Kidney glomerular epithelial cell (primary cell): ENCODE measurements around the gene TMEM175.

ENCODE experiments used
- DNase-seq: peaks from one replicate; lab custom pipeline; 2025; lab: John Stamatoyannopoulos, UW

The TMEM175 gene

DNA sequence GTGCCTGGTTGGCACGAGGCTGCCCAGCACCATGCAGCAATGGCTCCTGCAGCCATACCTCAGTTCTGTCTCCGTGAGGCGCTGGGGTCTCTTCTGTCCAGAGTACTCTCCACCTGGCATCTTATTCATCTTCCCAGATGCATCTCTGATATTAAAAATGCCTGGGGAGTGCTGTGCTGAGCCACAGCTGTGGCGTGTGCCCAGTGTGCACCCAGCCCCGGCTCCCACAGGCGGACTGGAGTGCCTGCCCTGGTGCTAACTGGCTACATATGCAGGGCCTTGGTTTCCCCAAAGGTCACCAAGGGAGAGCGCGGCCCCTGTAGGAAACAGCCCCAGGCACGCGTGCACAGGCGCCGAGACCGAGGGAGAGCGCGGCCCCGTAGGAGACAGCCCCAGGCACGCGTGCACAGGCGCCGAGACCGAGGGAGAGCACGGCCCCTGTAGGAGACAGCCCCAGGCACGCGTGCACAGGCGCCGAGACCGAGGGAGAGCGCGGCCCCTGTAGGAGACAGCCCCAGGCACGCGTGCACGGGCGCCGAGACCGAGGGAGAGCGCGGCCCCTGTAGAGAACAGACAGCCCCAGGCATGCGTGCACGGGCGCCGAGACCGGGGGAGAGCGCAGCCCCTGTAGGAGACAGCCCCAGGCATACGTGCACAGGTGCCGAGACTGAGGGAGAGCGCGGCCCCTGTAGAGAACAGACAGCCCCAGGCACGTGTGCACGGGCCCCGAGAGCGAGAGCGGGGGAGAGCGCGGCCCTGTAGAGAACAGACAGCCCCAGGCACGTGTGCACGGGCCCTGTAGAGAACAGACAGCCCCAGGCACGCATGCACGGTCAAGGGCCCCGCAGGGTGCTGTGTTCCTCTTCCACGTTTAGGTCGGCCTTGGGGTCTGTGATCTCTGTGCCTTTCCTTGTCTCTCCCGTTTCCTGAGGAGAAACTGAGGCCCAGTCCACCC is 14.5 kb downstream of the TMEM175 start:
- no peak for DNase-seq

DNA sequence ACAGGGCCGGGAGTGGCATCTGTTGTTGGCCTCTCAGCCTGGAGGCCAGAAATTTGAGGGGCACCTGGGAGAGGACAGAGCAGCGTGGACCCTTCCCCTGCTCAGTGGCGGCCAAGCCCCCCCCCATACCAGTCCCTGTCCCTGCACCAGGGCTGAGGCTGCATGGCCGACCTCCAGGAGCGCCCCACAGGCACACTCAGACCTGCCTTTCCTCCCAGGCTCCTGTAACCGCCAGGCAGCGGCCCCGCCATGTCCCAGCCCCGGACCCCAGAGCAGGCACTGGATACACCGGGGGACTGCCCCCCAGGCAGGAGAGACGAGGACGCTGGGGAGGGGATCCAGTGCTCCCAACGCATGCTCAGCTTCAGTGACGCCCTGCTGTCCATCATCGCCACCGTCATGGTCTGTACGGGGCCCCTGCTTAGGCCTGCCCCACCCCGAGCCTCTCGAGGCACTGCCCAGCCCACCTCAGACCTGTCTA is 15.3 kb downstream of the TMEM175 start:
- no peak for DNase-seq

DNA sequence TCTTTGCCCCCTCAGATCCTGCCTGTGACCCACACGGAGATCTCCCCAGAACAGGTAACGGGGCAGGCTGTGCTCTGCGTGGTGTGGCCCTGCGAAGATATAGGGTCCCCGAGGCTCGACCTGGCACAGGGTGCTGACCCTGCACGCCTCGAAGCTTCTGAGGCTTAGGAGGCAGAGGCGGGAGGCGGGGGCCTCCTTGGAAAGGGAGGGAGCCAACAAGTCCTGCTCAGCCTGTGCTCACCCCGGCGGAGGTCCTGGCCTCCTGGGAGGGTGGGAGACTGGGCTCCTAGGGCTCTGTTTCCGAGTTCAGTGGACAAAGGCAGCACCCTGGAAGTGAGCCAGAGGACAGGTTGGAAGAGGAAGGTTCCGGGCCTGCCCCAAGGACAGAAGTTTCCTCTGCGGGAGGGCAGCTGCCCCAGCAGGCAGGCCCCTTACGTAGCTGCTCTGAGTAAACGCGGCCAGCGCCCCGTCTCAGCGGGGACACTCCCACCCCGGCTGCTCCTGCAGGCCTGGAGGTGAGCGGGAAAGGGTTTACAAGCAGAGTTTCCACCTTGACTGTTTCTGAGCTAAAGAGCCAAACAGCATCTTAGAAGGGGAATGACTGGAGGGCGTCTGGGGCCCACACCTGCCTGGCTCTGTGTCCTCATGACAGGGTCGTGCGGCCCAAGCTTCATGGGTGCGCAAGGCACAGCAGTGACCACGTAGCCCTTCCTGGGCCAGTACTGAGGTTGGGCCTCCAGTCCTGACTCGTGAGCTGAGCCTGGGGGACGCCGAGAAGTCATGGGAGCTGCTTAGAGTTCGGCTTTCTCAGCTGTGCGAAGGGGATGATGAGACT is 16.1 kb downstream of the TMEM175 start:
- no peak for DNase-seq

DNA sequence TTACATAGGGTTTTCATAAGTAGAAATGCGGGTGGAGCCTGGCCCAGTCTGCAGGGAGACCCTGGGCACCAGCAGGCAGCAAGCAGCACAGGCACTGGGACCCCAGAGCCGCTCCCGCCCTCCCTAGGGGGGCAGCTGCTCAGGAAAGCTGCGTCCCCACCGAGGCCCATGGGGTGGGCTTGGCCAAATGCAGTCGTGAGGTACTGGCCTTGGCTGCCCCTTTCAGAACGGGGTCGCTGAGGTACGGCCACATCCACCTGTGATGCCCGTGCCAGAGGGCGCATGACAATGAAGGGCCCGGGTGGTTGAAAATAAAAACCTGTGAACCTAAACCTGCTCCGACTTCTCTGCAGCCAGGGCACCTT is 16.7 kb downstream of the TMEM175 start:
- DNase-seq: no peak

DNA sequence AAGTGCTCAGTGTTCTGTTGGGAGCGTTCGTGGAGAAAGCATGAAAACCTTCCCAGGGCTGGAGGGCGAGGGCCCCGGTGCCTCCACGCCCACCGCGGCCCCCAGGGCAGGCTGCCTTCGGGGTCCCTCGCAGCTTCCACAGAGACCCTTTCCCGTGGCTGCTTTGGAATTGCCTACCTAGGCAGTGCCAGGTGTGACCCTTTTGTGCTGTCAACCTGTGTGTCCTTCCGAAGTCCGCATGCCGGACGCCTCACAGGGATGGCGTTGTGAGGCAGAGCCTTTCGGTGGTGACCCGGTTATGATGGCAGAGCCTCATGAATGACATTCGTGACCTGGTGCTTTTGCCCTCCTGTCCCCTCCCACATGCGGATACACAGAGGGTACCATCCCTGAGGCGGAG is 17.4 kb downstream of the TMEM175 start:
- no peak for DNase-seq

DNA sequence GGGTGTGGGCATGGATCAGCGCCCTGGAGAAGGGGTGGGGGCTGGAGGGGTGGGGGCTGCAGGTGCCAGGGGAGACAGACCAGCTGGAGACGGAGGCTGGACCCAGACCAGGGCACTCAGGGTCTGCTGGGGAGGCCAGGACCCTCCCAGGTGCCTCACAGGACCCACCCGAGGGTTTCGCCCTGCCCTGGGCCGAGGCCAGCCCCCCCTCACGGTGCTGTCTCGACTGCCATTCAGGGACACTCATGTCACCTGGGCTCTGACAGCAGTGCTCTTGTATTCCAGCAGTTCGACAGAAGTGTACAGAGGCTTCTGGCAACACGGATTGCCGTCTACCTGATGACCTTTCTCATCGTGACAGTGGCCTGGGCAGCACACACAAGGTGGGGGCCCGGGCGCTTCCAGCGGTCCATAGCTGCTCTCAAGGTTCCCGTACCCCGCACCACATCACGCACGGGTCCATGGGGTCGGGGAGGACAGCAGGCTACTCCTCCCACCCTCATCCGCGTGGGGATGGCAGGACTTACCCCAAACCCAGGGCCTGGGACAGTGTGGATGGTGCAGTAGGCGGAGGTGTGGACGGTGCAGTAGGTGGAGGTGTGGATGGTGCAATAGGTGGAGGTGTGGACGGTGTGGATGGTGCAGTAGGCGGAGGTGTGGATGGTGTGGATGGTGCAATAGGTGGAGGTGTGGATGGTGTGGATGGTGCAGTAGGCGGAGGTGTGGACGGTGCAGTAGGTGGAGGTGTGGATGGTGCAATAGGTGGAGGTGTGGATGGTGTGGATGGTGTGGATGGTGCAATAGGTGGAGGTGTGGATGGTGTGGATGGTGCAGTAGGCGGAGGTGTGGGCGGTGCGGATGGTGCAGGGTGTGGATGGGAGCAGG is 18.1 kb downstream of the TMEM175 start:
- DNase-seq: no peak

DNA sequence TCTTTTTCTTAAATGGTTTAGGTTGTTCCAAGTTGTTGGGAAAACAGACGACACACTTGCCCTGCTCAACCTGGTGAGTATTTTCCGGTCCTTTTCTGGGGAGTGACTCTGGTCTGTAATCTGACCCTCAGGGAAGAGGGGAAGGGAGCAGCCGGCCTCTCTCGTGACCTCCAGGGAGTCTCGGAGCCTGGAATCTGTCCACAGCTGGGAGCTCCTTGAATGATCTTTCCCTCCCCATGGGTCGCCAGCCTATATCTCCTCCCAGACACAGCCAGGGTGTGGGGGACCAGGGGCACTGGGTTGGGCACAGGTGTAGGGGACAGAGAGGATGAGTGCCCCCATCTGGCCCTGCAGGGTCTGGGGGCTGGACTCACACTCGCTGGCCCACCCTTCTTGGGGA is 18.9 kb downstream of the TMEM175 start:
- DNase-seq: no peak

DNA sequence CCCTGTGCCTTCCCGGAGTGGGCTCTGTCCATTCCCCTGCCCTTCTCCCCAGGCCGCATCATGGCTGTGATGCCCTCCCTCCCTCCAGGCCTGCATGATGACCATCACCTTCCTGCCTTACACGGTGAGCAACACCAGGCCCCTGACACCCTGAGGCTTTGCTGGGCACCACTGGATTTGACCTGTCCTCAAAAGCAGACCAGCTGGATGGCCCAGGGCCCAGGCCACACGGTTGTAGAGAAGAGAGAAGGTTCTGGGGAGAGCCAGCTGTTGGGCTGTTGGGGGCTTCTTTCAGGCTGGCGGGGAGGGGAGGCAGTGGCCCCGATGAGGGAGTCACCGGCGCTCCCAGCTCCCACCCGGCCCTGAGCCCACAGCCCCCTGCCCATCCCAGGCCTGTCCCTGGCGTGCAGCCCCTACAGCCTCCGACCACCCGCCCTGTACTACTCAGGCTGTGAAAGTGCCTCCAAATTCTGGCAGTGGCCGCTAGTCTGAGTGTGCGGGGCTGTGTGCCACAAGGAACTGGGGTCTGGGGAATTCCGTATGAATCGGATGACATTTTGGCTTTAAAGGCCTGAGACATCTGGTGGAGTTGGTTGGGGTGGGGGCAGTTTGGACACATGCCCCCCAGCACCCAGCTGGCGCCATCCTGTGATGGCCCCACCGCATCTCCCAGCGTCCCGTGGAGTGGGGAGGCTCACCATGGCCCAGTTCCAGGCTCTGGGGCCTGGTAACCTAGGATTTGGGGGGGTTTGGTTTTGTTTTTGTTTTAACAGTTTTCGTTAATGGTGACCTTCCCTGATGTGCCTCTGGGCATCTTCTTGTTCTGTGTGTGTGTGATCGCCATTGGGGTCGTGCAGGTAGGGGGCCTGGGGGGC is 19.6 kb downstream of the TMEM175 start:
- DNase-seq: no peak

DNA sequence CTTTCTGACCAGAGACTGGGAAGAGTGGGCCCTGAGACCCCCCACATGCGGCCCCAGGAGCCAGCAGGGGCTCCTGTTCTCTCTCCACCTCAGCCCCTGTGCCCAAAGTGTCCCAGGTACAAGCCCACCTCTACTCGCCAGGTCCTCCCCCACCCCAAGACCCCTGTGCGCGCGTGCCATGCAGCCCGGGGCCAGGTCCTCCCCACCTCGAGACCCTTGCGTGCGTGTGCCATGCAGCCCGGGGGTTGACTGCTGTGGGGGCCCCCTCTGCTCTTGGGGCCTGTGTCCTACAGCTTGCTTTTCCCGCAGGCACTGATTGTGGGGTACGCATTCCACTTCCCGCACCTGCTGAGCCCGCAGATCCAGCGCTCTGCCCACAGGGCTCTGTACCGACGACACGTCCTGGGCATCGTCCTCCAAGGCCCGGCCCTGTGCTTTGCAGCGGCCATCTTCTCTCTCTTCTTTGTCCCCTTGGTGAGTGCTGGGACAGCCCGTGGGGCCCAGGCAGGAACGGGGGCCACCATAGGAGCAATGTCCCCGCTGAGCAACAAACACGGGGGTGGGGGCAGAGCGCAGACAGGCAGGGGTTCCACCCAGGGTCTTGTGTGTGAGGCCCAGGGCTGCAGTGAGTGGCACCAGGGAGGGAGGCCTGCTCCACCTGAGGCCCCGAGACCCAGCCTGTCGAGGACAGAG is 20.8 kb downstream of the TMEM175 start:
- DNase-seq: no peak

DNA sequence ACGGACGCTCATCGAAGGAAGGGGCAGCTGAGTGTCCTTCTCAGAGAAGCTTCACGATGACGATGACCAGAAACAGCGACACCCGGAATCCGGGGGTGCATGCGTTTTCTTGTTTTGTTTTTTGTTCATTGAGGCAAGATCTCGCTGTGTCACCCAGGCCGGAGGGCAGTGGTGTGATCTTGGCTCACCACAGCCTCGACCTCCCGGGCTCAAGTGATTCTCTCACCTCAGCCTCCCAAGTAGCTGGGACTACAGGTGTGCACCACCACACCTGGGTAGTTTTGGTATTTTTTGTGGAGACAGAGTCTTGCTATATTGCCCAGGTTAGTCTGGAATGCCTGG is 21.3 kb downstream of the TMEM175 start:
- no peak for DNase-seq

DNA sequence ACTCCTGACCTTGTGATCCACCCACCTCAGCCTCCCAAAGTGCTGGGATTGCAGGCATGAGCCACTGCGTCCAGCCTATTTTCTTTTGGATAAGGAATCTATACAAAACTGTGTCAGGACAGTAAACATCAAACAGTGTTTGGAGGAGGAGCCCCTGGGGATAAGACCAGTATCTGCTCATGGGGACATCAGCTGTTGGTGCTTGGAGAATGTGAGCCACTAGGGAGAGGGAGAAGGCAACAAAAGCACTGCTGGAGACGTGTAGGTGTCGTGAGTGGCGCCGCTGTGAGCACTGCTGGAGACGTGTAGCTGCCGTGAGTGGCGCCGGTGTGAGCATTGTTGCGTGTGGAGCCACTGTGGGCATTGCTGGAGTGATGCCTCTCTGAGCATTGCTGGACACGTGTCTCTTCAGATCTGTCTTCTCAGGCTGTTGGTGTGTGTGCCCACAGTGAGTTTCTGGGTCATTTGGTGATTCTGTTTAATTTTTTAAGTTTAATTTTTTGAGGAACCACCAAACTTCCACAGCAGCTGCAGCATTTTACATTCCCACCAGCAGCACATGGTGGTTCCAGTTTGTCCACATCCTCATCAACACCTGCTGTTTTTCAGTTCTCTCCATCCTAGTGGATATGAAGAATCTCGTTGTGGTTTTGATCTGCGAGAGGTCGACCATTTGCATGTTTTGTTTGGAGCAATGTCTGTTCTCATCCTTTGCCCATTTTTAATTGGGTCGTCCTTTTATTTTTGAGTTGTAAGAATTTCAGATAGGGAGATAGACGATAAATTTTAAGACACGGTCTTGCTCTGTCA is 22.2 kb downstream of the TMEM175 start:
- no peak for DNase-seq

DNA sequence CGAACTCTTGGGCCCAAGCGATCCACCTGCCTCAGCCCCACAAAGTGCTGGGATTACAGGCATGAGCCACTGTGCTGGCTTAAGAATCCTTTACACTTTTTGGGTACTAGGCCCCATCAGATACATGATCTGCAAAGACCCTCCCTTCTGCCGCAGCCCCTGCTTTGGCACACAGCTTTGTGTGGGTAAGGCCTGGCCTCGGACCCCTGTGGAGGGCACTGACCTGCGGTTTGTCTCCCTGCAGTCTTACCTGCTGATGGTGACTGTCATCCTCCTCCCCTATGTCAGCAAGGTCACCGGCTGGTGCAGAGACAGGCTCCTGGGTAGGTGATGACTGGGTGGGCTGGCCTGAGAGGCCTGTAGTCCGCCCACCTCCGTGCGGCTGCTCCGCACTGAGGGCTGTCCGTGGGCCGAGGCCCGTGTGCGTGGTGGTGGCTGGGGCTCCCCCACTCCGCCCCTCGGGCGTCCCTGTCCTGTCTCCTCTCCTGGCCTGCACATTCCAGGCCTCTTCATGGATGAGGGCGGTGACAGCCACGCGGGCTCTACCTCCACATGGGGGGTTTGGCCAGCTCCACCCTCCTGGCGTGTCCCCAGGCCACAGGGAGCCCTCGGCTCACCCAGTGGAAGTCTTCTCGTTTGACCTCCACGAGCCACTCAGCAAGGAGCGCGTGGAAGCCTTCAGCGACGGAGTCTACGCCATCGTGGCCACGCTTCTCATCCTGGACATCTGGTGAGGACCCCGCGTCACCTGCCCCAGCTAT is 23.1 kb downstream of the TMEM175 start:
- no peak for DNase-seq

DNA sequence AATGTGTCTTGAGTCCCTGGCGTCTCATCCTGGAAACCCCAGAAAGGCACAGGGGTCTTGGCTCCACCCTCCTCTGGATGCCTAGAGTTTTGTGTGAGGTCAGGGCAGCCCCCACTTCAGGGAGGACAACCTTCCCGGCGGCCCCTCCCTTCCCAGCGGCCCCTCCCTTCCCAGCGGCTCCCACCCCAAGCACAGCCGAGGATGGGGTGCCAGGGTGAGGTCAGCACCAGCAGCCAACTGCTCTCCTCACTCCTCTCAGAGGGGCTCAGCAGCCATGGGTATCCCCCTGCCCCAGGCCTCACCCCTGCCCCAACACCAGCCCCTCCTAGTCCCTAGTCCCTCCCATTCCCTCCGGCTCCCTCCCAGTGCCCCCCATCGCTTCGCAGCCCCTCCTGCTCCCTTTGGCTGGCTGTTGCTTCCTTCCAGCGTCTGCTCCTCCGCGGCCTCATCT is 23.7 kb downstream of the TMEM175 start:
- DNase-seq: no peak

DNA sequence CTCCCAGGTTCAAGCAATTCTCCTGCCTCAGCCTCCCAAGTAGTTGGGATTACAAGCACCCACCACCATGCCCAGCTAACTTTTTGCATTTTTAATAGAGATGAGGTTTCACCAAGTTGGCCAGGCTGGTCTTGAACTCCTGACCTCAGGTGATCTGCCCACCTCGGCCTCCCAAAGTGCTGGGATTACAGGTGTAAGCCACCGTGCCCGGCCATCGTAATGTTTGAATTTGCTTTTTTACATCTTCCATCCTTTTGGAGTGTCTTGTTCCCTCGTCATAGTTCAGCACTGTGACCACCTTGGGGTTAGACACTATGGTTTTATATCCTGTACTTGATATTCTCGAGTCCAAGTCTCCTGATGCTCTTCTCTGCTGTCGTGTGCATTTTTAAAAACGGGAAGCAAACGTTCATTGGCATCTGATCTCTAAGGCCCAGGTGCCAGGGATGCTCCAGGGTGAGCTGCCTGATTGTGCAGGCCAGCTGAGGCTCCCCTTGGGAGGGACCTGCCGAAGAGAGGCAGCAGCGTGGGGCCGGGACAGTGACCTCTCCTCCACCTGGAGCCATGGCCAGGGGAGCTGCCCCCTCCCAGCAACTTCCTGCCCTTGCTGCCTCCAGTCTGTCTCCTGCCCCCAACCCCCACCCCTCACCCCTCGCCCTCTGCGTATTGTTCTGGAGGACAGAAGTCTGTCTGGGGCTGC is 24.4 kb downstream of the TMEM175 start:
- DNase-seq: no peak

DNA sequence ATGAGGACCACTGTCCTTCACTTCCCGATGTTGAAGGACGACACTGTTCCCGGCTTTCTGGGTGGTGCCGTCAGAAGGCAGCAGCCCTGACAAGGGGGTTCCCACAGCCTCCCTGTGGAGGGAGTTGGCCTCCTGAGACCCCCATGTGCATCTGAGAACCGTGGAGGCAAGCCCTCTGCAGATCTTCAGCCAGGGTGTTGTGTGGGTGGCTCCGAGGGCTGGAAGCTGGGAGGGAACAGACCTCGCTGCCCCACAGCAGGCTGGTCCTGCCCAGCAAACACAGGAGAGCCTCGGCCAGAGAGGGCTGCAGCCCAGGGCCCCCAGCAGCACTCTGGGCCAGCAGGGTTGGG is 24.9 kb downstream of the TMEM175 start:
- DNase-seq: no peak

DNA sequence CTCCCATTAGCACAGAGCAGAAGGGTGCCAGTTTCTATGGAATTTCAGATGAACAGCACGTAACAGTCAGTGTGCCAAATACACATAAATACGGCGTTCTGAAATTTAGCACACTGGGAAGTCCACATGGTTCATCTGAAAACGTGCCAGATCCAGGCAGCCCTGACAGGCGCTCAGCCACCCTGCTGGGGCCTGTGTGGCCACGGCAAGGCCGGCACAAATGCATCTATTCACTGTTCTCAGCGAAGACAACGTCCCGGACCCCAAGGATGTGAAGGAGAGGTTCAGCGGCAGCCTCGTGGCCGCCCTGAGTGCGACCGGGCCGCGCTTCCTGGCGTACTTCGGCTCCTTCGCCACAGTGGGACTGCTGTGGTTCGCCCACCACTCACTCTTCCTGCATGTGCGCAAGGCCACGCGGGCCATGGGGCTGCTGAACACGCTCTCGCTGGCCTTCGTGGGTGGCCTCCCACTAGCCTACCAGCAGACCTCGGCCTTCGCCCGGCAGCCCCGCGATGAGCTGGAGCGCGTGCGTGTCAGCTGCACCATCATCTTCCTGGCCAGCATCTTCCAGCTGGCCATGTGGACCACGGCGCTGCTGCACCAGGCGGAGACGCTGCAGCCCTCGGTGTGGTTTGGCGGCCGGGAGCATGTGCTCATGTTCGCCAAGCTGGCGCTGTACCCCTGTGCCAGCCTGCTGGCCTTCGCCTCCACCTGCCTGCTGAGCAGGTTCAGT is 25.5 kb downstream of the TMEM175 start:
- no peak for DNase-seq

DNA sequence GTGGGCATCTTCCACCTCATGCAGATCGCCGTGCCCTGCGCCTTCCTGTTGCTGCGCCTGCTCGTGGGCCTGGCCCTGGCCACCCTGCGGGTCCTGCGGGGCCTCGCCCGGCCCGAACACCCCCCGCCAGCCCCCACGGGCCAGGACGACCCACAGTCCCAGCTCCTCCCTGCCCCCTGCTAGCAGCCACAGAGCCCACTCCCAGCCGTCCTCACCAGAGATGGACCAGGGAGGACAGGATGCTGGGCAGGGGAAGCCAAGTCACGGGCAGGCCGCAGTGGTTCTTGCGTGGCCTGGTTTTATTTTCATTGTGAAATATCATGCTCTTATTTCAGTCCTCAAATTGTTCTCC is 26.0 kb downstream of the TMEM175 start:
- no peak for DNase-seq
